Esophagus (tissue), 2 donors: ENCODE data around the gene TRIM17. TPM values are rescaled to one million over a fixed set of nuclear protein-coding genes. Genes with fewer than 3 reads are reported as not detected.

ENCODE experiments used
- H3K27ac ChIP-seq, 2 donors: one replicate each; pipeline ENCODE4 v1.5.1; 2013; ENCODE audit warnings: low read depth in 2 of 2, mild to moderate bottlenecking in 2 of 2, inconsistent platforms in 1 of 2, low read length in 1 of 2, moderate library complexity in 1 of 2
- H3K27me3 ChIP-seq, 2 donors: one replicate each; pipeline ENCODE4 v1.6.1; 2013; ENCODE audit warnings: low read length in 2 of 2, control low read depth in 1 of 2, mild to moderate bottlenecking in 1 of 2; ENCODE audit not compliant: insufficient read depth in 2 of 2, control insufficient read depth in 1 of 2
- H3K36me3 ChIP-seq, 2 donors: one replicate each; pipeline ENCODE4 v1.6.1; 2013; ENCODE audit warnings: low read length in 1 of 2; ENCODE audit not compliant: control insufficient read depth in 2 of 2, insufficient read depth in 2 of 2
- H3K4me1 ChIP-seq, 2 donors: one replicate each; pipeline ENCODE4 v1.6.1; 2013; ENCODE audit warnings: low read length in 1 of 2; ENCODE audit not compliant: control insufficient read depth in 2 of 2, insufficient read depth in 2 of 2
- H3K4me3 ChIP-seq, 2 donors: one replicate each; pipeline ENCODE4 v1.5.1; 2013; ENCODE audit warnings: low read length in 2 of 2, mild to moderate bottlenecking in 2 of 2, low read depth in 1 of 2, moderate library complexity in 1 of 2
- H3K9me3 ChIP-seq, 2 donors: one replicate each; pipeline ENCODE4 v1.6.1; 2013; ENCODE audit warnings: mild to moderate bottlenecking in 2 of 2, low read depth in 1 of 2, low read length in 1 of 2, moderate library complexity in 1 of 2; ENCODE audit not compliant: control insufficient read depth in 2 of 2, insufficient read depth in 1 of 2
- WGBS, 2 donors: extraction: QIAGEN DNeasy Blood & Tissue Kit; methylation state at CpG; one replicate each; pipeline ENCODE4 v1.1.7; 2013; 5-methylcytosine and 5-hydroxymethylcytosine counted together
- polyA plus RNA-seq, 2 donors: library from polyadenylated mRNA; stranded (reverse); fragments of 200-250 nt; gene quantifications; one replicate each; pipeline ENCODE4 v1.2.3, GENCODE V29; 2013
- donor health status: healthy with polysubstance abuse.
- donor health status: Bipolar disorder and iron deficiency.

TRIM17 gene
- polyA plus RNA-seq, 2 donors = 1.1 to 1.8 TPM

GRCh38 chr1:228398741-228399461 is 17.8 kb downstream of the TRIM17 start:
- H3K36me3 ChIP-seq = peaks cover 12 to 55% of the 10 kb centered on the region in 2 donors
- H3K9me3 ChIP-seq = no peaks in the 10 kb centered on the region
- no peak overlapping the region for H3K4me3 ChIP-seq
- peaks cover 5 to 10% of the 10 kb centered on the region in 2 donors for H3K4me1 ChIP-seq
- WGBS, 2 donors = 93% methylated on average over 10 to 12 of the region's 12 CpGs
- H3K27me3 ChIP-seq = no peaks in the 10 kb centered on the region
- no peak overlapping the region for H3K27ac ChIP-seq

- no peak overlapping the region for H3K4me3 ChIP-seq
- 89 to 91% methylated on average over 6 of the region's 6 CpGs for WGBS, 2 donors
- no peaks in the 10 kb centered on the region for H3K9me3 ChIP-seq
- no peak overlapping the region for H3K27ac ChIP-seq
- H3K4me1 ChIP-seq = peaks cover under 1 to 8% of the 10 kb centered on the region in 2 donors
- H3K27me3 ChIP-seq = no peaks in the 10 kb centered on the region
- peaks cover 12 to 55% of the 10 kb centered on the region in 2 donors for H3K36me3 ChIP-seq
Observed at GRCh38 chr1:228397966-228398365, 18.7 kb downstream of the TRIM17 start.

- Histone ChIP-seq H3K27me3 (no peaks in the 10 kb centered on the region), H3K36me3 (peaks cover 12 to 56% of the 10 kb centered on the region in 2 donors), H3K27ac (no peak overlapping the region), H3K4me3 (no peak overlapping the region), H3K4me1 (peaks cover 0 to 3% of the 10 kb centered on the region in 2 donors), H3K9me3 (no peaks in the 10 kb centered on the region)
- WGBS, 2 donors = 93% methylated on average over 21 of the region's 21 CpGs
Observed at GRCh38 chr1:228396770-228397662, 19.6 kb downstream of the TRIM17 start.

GRCh38 chr1:228394571-228395394 is 21.9 kb downstream of the TRIM17 start:
- Histone ChIP-seq H3K4me3 (no peak overlapping the region), H3K27me3 (no peaks in the 10 kb centered on the region), H3K4me1 (peaks cover 0 to 3% of the 10 kb centered on the region in 2 donors), H3K27ac (no peak overlapping the region), H3K9me3 (no peaks in the 10 kb centered on the region), H3K36me3 (peaks cover 12 to 41% of the 10 kb centered on the region in 2 donors)
- WGBS, 2 donors = 92 to 93% methylated on average over 33 to 38 of the region's 38 CpGs

- Histone ChIP-seq H3K27ac (no peak overlapping the region), H3K9me3 (no peaks in the 10 kb centered on the region), H3K36me3 (peaks cover 12 to 38% of the 10 kb centered on the region in 2 donors), H3K4me3 (no peak overlapping the region), H3K4me1 (peaks cover 0 to 3% of the 10 kb centered on the region in 2 donors), H3K27me3 (no peaks in the 10 kb centered on the region)
- 78 to 84% methylated on average over 9 of the region's 9 CpGs for WGBS, 2 donors
Observed at GRCh38 chr1:228393811-228394570, 22.7 kb downstream of the TRIM17 start.

GRCh38 chr1:228393268-228393701 is 23.4 kb downstream of the TRIM17 start:
- H3K27ac ChIP-seq = no peak overlapping the region
- peaks cover 0 to 3% of the 10 kb centered on the region in 2 donors for H3K4me1 ChIP-seq
- peaks cover 12 to 34% of the 10 kb centered on the region in 2 donors for H3K36me3 ChIP-seq

GRCh38 chr1:228392111-228392936 is 24.3 kb downstream of the TRIM17 start:
- Histone ChIP-seq H3K27ac (no peak overlapping the region), H3K9me3 (no peaks in the 10 kb centered on the region), H3K4me1 (peaks cover 0 to 3% of the 10 kb centered on the region in 2 donors), H3K27me3 (no peaks in the 10 kb centered on the region), H3K4me3 (no peak overlapping the region), H3K36me3 (peaks cover 12 to 32% of the 10 kb centered on the region in 2 donors)
- 91 to 94% methylated on average over 12 of the region's 12 CpGs for WGBS, 2 donors

More at GRCh38 chr1:228393268-228393701, 23.4 kb downstream of the TRIM17 start:
- 32 to 36% methylated on average over 8 of the region's 8 CpGs for WGBS, 2 donors
- Histone ChIP-seq H3K9me3 (no peaks in the 10 kb centered on the region), H3K27me3 (no peaks in the 10 kb centered on the region), H3K4me3 (no peak overlapping the region)

GRCh38 chr1:228391411-228392020 is 25.1 kb downstream of the TRIM17 start:
- H3K4me3 ChIP-seq = no peak overlapping the region
- H3K4me1 ChIP-seq = peaks cover 0 to 3% of the 10 kb centered on the region in 2 donors
- H3K27me3 ChIP-seq = no peaks in the 10 kb centered on the region
- H3K36me3 ChIP-seq = peaks cover 6 to 25% of the 10 kb centered on the region in 2 donors
- H3K27ac ChIP-seq = no peak overlapping the region
- H3K9me3 ChIP-seq = no peaks in the 10 kb centered on the region
- WGBS, 2 donors = 90 to 91% methylated on average over 11 of the region's 11 CpGs
